Breast epithelium (tissue), 3 donors: Measurements from ENCODE around the gene POLA1.

Experiments
- POLR2A ChIP-seq: fragments of 450-650 bp; IDR thresholded peaks from one replicate; pipeline ENCODE4 v1.6.1; 2016; ENCODE audit warnings: antibody characterized with exemption, mild to moderate bottlenecking, moderate library complexity
- POLR2AphosphoS5 ChIP-seq, 3 donors: sonication (generic); formaldehyde crosslinking; IDR thresholded peaks; one replicate each; pipeline ENCODE4 v1.6.1; 2017; ENCODE audit warnings: antibody characterized with exemption in 3 of 3
- TF ChIP-seq, protein P1 (sequence below), 3 donors: fragments of 450-650 bp; IDR thresholded peaks; one replicate each; pipeline ENCODE4 v1.5.1; 2016 to 2017; ENCODE audit warnings: antibody characterized with exemption in 3 of 3, mild to moderate bottlenecking in 3 of 3, moderate library complexity in 3 of 3

DNA sequence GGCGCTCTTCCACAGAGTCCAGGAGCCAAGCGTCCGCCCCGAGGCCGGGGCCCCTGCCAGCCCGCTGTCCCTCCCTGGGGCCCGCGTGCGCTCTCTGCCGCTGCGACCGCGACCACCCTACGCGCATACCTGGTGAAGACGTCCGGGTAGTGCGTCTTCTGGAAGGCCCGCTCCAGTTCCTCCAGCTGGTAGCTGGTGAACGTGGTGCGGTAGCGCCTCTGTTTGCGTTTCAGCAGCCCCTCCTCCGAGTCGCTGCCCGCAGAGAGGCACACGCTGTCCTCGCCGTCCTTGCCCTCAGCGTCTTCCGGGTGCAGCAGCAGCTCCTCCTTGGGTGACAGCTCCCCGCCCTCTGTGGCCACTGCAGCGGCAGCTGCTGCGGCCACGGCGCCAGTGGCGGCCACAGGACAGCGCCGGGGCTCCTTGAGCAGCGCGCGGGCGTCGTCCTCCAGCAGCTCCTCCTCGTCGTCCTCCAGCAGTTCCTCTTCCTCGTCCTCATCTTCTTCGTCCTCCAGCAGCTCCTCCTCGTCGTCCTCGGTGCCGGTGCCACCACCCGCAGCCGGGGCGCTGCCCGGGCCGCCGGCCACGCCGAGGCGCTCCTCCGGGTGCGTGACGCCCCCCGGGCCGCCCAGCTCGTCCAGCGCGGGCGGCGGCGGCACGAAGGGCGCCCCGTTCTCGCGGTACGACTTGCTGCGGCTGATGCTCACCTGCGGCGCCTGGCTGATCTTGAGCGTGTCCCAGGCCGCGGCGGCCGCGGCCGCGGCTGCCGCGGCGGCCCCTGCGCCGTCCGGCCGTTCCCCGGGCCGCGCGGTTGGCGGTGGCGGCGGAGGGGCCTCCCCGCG, 319.3 kb downstream of the POLA1 start:
- TF ChIP-seq, protein P1, sequence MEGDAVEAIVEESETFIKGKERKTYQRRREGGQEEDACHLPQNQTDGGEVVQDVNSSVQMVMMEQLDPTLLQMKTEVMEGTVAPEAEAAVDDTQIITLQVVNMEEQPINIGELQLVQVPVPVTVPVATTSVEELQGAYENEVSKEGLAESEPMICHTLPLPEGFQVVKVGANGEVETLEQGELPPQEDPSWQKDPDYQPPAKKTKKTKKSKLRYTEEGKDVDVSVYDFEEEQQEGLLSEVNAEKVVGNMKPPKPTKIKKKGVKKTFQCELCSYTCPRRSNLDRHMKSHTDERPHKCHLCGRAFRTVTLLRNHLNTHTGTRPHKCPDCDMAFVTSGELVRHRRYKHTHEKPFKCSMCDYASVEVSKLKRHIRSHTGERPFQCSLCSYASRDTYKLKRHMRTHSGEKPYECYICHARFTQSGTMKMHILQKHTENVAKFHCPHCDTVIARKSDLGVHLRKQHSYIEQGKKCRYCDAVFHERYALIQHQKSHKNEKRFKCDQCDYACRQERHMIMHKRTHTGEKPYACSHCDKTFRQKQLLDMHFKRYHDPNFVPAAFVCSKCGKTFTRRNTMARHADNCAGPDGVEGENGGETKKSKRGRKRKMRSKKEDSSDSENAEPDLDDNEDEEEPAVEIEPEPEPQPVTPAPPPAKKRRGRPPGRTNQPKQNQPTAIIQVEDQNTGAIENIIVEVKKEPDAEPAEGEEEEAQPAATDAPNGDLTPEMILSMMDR (IDR thresholded peaks at IDR 0.05): no peak
- no peak for TF ChIP-seq POLR2AphosphoS5 (IDR thresholded peaks at IDR 0.05)
- TF ChIP-seq POLR2A: no peak
